Lower leg skin (tissue), 3 donors: ENCODE measurements around the gene AFG3L2.
"Not testable (repeated sequence)": the region's sequence is repeated elsewhere in the genome, so short reads cannot be mapped to it uniquely, and the experiment has no call there.

Source experiments
- CTCF ChIP-seq, 3 donors: fragments of 450-650 bp; IDR thresholded peaks; one replicate each; pipeline ENCODE4 v1.5.1; 2016; ENCODE audit warnings: antibody characterized with exemption in 3 of 3, mild to moderate bottlenecking in 3 of 3, moderate library complexity in 2 of 3
- POLR2A ChIP-seq, 2 donors: fragments of 450-650 bp; IDR thresholded peaks; one replicate each; pipeline ENCODE4 v1.6.1; 2016 to 2017; ENCODE audit warnings: antibody characterized with exemption in 2 of 2, mild to moderate bottlenecking in 1 of 2, moderate library complexity in 1 of 2

GRCh38 chr18:12378198-12378558, 1.2 kb upstream of the AFG3L2 start:
- TF ChIP-seq CTCF, POLR2A (IDR thresholded peaks at IDR 0.05): not testable (repeated sequence)
